HL-60/S4 treated with retinoic acid at 250 ng/mL for 4 days and 3 days (cell line): ENCODE data around the gene RIN2.

Experiments
- in situ Hi-C: fragments of 300-500 bp; cut with MboI; formaldehyde crosslinking; loops from 2 replicates; pipeline ENCODE4 v1.7.0; 2022; ENCODE audit warnings: low sequenced_read_pairs

RIN2 gene

DNA sequence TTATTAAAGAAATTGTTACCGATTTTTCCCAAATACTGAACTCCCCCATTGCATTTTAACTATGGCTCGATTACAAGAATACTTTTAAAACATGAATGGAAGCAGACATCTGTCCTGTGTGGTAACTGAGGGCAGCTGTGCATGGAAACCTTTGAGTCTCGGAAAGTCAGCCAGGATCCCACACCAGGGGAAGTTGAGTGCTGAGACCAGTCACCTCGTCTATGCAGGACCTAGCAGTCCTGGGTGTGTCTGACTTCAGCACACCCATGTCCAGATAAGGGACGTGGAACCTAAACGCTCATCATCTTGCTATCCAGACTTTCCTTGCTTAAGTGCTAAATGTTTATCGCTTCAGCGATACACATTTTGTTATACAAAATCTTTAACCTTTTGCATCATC lies 6.1 kb downstream of the RIN2 start:
- in situ Hi-C loops: no loop called here

- in situ Hi-C loops: no loop called here
Measured at GRCh38 chr20:19765266-19765665, 7.2 kb downstream of the RIN2 start.

DNA sequence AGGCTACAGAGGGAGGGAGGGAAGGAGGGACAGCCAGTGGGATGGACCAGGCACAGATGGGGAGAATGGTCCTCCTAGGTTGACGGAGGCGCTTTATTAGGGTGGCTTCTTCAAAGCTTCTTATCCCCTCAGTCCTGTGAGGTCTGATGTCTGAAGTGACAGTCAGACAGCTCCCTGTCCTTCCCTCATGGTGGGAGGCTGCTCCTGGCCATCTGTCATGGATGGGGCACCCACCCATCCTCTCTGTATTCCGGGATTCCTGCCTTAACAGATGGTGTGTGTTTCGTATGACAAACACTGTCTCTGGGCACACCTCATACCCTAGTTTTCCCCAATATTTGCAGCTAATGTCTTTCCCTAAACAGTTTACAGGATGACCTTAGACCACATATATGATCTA lies 7.9 kb downstream of the RIN2 start:
- in situ Hi-C loops: no loop called here

GRCh38 chr20:19767070-19767469 lies 9.0 kb downstream of the RIN2 start:
- in situ Hi-C loops: no loop called here

DNA sequence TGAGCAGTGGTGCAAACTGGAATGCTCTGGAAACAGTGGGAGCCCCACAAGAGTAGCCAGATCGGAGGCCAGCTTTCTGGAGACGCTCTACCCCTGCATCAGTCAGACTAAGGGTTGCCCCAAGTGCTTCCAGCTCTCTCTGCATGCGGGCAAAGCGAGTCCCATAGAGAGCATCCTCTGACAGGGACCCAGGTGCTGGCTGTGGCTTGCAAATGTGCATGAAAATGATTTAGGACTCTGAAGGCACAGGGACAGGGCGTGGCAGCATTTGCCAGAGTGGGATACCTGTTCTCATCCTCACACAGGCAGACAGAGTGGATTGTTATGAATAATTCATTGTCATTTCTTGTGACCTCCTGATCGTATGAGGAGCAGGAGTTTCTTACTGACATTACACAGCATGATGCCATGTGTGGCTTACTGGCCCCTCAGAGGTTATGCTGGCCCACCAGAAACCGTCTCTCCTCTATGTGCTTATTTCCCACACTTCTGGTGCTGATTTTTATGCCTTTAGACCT lies 10.3 kb downstream of the RIN2 start:
- in situ Hi-C loops: no loop called here

GRCh38 chr20:19769507-19769906 lies 11.4 kb downstream of the RIN2 start:
- in situ Hi-C loops: no loop called here

GRCh38 chr20:19770375-19770774 lies 12.3 kb downstream of the RIN2 start:
- in situ Hi-C loops: no loop called here

DNA sequence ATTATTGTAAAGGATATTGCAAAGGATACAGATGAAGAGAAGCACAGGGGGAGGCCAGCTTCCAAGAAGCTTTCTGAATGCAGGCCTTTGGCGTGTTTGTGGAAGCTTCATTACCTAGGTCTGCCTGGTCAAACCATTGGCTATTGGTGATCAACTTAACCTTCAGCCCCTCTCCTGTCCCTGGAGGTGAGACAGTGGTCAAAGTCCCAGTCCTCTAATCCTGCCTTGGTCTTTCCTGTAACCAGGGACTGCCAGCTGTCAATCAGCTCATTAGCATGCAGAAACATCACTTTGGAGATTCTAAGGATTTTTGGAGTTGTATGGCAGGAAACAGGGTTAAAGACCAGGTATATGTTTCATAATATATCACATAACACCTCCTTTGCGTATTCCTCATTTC lies 13.0 kb downstream of the RIN2 start:
- in situ Hi-C loops: no loop called here

DNA sequence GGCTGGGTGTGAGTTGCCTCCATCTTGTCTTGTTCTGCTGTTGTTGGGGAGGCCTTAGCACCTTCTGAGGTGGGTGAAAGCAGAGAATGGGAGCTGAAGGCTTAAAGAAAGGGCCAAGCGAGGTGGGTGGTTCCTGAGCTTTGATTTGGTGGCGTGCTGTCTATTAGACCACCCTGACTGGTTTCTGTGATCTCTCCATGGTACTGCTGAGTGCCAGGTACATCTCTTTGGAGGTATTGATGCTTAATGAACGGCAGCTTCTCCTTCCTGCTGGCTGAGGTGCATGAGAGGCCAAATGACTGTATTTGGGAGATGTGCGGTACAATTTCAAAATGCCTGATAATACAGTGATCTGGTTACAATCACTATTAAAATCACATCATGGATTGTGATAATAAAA lies 15.4 kb downstream of the RIN2 start:
- in situ Hi-C loops: no loop called here

- in situ Hi-C loops: no loop called here
Measured at GRCh38 chr20:19774135-19774933, 16.3 kb downstream of the RIN2 start.

- in situ Hi-C loops: loop anchor here (25.0 kb wide), 1 partner anchor 212 kb away; no protein-coding TSS in a partner anchor
Measured at GRCh38 chr20:19775353-19776253, 17.5 kb downstream of the RIN2 start.

DNA sequence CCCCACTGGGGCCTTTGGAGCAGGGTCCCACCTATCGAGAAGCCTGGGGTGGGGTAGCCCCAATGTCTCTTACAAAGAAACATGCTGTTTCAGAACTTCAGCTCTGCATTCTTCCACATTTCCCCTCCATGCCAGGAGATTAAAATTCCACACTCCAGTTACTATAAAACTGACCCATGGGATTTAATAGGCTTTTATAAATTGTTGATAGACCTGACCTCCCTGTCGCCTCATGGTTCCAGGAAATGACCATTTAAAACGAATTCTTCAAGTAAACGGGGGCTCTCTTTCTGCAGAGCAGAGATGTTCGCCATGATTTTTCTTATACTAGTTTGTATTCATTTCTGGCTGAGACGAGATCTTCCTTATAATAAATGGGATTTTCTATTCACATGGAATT lies 19.3 kb downstream of the RIN2 start:
- in situ Hi-C loops: loop anchor here (25.0 kb wide), 1 partner anchor 210 kb away; no protein-coding TSS in a partner anchor

- in situ Hi-C loops: loop anchor here (25.0 kb wide), 1 partner anchor 209 kb away; no protein-coding TSS in a partner anchor
Measured at GRCh38 chr20:19777981-19778380, 19.9 kb downstream of the RIN2 start.

DNA sequence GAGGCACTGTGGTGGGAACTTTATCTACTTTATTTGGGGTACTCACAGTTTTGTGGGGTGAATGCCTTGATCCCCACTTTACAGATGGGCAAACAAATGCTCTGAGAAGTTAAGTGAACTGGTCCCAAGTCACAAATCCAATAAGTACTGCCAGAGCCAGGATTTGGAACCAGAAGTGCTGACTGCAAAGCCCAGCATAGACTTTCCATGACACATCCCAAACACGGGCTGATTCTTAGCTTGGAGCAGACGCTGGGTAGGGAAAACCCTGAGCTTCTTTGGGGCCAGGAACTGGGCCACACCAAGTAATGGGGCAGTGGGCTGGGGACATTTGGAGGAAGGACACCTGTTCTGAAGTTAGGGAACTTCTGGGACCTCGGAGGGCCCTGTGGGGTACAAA lies 20.3 kb downstream of the RIN2 start:
- in situ Hi-C loops: loop anchor here (25.0 kb wide), 1 partner anchor 209 kb away; no protein-coding TSS in a partner anchor

DNA sequence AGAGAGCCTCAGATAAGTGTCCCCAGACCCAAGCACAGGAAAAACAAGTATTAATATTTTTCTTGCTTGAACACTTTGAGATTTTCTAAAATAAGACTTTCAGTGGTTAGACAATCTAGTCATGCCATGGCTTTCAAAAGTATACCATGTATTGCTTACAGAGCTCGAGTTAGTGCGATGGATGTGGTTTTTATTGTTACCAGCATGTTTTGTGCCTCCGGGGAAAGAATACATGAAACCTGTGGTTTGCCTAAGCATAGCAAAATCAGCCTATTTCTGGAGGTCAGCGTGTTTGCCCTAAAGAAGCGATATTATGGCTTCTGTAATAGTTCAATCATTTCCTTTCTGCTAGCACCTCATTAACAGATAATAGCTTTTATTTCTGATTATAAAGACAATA lies 21.6 kb downstream of the RIN2 start:
- in situ Hi-C loops: loop anchor here (25.0 kb wide), 1 partner anchor 208 kb away; no protein-coding TSS in a partner anchor

- in situ Hi-C loops: loop anchor here (25.0 kb wide), 1 partner anchor 207 kb away; no protein-coding TSS in a partner anchor
Measured at GRCh38 chr20:19780261-19780660, 22.2 kb downstream of the RIN2 start.

DNA sequence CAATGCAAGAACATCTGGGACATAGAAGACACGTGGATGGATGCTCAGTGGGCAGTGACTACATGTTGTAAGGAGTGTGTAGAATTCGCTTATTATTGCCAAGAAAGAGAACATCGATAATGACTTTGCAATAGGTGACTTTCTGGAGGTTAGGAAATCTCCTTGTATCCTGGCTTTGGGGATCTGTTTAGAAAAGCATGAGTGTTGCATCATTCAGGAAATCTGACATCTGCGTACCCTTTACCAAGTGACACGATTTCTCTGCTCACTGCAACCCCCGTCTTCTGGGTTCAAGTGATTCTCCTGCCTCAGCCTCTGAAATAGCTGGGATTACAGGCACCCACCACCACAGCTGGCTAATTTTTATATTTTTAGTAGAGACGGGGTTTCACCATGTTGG lies 23.2 kb downstream of the RIN2 start:
- in situ Hi-C loops: loop anchor here (25.0 kb wide), 1 partner anchor 206 kb away; no protein-coding TSS in a partner anchor

GRCh38 chr20:19782669-19783068 lies 24.6 kb downstream of the RIN2 start:
- in situ Hi-C loops: loop anchor here (25.0 kb wide), 1 partner anchor 205 kb away; no protein-coding TSS in a partner anchor

DNA sequence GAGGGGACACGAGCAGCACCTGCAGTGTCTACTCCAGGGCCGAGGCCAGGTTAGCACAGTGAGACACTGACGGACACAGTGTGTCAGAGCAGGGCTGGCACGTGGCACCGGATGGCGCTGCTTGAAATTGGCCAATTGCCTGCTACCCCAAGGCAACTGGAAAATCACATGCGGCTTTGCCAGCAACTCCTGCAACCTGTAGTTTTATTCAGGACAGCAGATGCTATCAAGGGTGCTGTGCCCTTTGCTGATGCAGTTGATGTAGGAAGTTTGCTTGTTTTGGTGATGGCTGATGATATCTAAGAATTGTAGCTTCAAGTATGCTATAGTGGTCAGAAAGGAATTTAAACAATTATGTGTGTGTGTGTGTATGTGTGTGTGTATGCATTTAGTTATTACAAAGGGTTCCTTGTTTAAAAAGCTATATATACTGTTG lies 25.9 kb downstream of the RIN2 start:
- in situ Hi-C loops: loop anchor here (25.0 kb wide), 1 partner anchor 203 kb away; no protein-coding TSS in a partner anchor

GRCh38 chr20:19784511-19785172 lies 26.6 kb downstream of the RIN2 start:
- in situ Hi-C loops: loop anchor here (25.0 kb wide), 1 partner anchor 203 kb away; no protein-coding TSS in a partner anchor
